OCI-LY1 (cell line): ENCODE measurements around the gene CXCL6.

ENCODE experiments used
- H2AFZ ChIP-seq: fragments of 200-600 bp; sonication (generic), shearing (Covaris generic); 2 replicates; pipeline ENCODE4 v1.6.0; 2014; ENCODE audit warnings: antibody characterized with exemption, mild to moderate bottlenecking, low read length
- H3F3A ChIP-seq: fragments of 200-600 bp; sonication (generic), shearing (Covaris generic); 2 replicates; pipeline ENCODE4 v1.6.0; 2014; ENCODE audit warnings: mild to moderate bottlenecking, antibody characterized with exemption, low read length, moderate library complexity; ENCODE audit not compliant: insufficient read depth
- H3K27ac ChIP-seq: fragments of 200-600 bp; sonication (generic); 2 replicates; pipeline ENCODE4 v1.5.1; 2014; ENCODE audit warnings: low read length, mixed run types, mild to moderate bottlenecking, low read depth; ENCODE audit not compliant: poor library complexity, severe bottlenecking
- H3K27me3 ChIP-seq: fragments of 200-600 bp; sonication (generic); 2 replicates; pipeline ENCODE4 v1.6.0; 2014; ENCODE audit warnings: antibody characterized with exemption, mild to moderate bottlenecking, low read length, moderate library complexity; ENCODE audit not compliant: insufficient read depth
- H3K36me3 ChIP-seq: fragments of 200-600 bp; sonication (generic); 2 replicates; pipeline ENCODE4 v1.6.1; 2014; ENCODE audit warnings: mild to moderate bottlenecking, antibody characterized with exemption, low read length, moderate library complexity, mixed read lengths; ENCODE audit not compliant: insufficient read depth
- H3K4me1 ChIP-seq: fragments of 200-600 bp; sonication (generic); 2 replicates; pipeline ENCODE4 v1.5.1; 2014; ENCODE audit warnings: mild to moderate bottlenecking, low read length, moderate library complexity; ENCODE audit not compliant: insufficient read depth, severe bottlenecking
- H3K4me2 ChIP-seq: fragments of 200-600 bp; sonication (generic), shearing (Covaris generic); 2 replicates; pipeline ENCODE4 v1.6.1; 2014; ENCODE audit warnings: low read length
- H3K4me3 ChIP-seq: fragments of 200-600 bp; sonication (generic); 2 replicates; pipeline ENCODE4 v1.5.1; 2014; ENCODE audit warnings: low read length, low read depth, mild to moderate bottlenecking, mixed read lengths; ENCODE audit not compliant: poor library complexity, severe bottlenecking
- H3K79me2 ChIP-seq: fragments of 200-600 bp; shearing (Covaris generic); 2 replicates; pipeline ENCODE4 v1.6.1; 2016; ENCODE audit warnings: mixed run types, low read length, mixed read lengths; ENCODE audit not compliant: insufficient read depth
- H3K9ac ChIP-seq: fragments of 200-600 bp; sonication (generic), shearing (Covaris generic); 2 replicates; pipeline ENCODE4 v1.6.1; 2014; ENCODE audit warnings: mild to moderate bottlenecking, low read length, mixed read lengths
- H3K9me2 ChIP-seq: fragments of 200-600 bp; sonication (generic), shearing (Covaris generic); 2 replicates; pipeline ENCODE4 v1.6.1; 2014; ENCODE audit warnings: low read depth, mild to moderate bottlenecking, low read length, mixed read lengths
- H3K9me3 ChIP-seq: fragments of 200-600 bp; shearing (Covaris generic); 2 replicates; pipeline ENCODE4 v1.6.1; 2014; ENCODE audit warnings: low read length, mixed read lengths
- H4K20me1 ChIP-seq: fragments of 200-600 bp; sonication (generic), shearing (Covaris generic); 2 replicates; pipeline ENCODE4 v1.6.0; 2016; ENCODE audit warnings: mild to moderate bottlenecking, low read length; ENCODE audit not compliant: insufficient read depth
- CTCF ChIP-seq: fragments of 200-600 bp; sonication (generic), shearing (Covaris generic); IDR thresholded peaks from 2 replicates; pipeline ENCODE4 v1.5.1; 2017; ENCODE audit warnings: mild to moderate bottlenecking, antibody characterized with exemption, low read length, moderate library complexity, mixed read lengths
- EZH2 ChIP-seq: fragments of 200-600 bp; sonication (generic), shearing (Covaris generic); IDR thresholded peaks from 2 replicates; pipeline ENCODE4 v1.8.0; 2017; ENCODE audit warnings: borderline replicate concordance, mixed run types, mild to moderate bottlenecking, antibody characterized with exemption, low read length, moderate library complexity, mixed read lengths

CXCL6 gene

GRCh38 chr4:73874386-73874785 is 37.9 kb downstream of the CXCL6 start:
- H2AFZ ChIP-seq, result no peak overlapping the region
- H4K20me1 ChIP-seq, result no peaks in the 10 kb centered on the region
- no peak overlapping the region for H3K9ac ChIP-seq
- H3K9me2 ChIP-seq, result no peaks in the 10 kb centered on the region
- TF ChIP-seq CTCF (no peak), EZH2 (no peak)
- H3K4me2 ChIP-seq, result no peak overlapping the region
- no peaks in the 10 kb centered on the region for H3F3A ChIP-seq
- H3K9me3 ChIP-seq, result no peaks in the 10 kb centered on the region
- H3K4me3 ChIP-seq, result no peak overlapping the region
- no peaks in the 10 kb centered on the region for H3K27me3 ChIP-seq
- no peak overlapping the region for H3K27ac ChIP-seq
- H3K79me2 ChIP-seq, result no peaks in the 10 kb centered on the region
- no peaks in the 10 kb centered on the region for H3K4me1 ChIP-seq
- no peaks in the 10 kb centered on the region for H3K36me3 ChIP-seq

GRCh38 chr4:73875401-73875800 is 38.9 kb downstream of the CXCL6 start:
- H3K9me3 ChIP-seq, result no peaks in the 10 kb centered on the region
- no peak overlapping the region for H3K4me2 ChIP-seq
- no peaks in the 10 kb centered on the region for H3K79me2 ChIP-seq
- H3K36me3 ChIP-seq, result no peaks in the 10 kb centered on the region
- H4K20me1 ChIP-seq, result no peaks in the 10 kb centered on the region
- no peak overlapping the region for H3K9ac ChIP-seq
- H3K27ac ChIP-seq, result no peak overlapping the region
- no peaks in the 10 kb centered on the region for H3K9me2 ChIP-seq
- no peaks in the 10 kb centered on the region for H3K4me1 ChIP-seq
- H2AFZ ChIP-seq, result no peak overlapping the region
- no peak overlapping the region for H3K4me3 ChIP-seq
- no peaks in the 10 kb centered on the region for H3F3A ChIP-seq
- no peaks in the 10 kb centered on the region for H3K27me3 ChIP-seq
- TF ChIP-seq CTCF (no peak), EZH2 (no peak)

- no peaks in the 10 kb centered on the region for H3K4me1 ChIP-seq
- H3K4me3 ChIP-seq, result no peak overlapping the region
- no peaks in the 10 kb centered on the region for H4K20me1 ChIP-seq
- no peak overlapping the region for H3K4me2 ChIP-seq
- H3K36me3 ChIP-seq, result no peaks in the 10 kb centered on the region
- no peaks in the 10 kb centered on the region for H3K27me3 ChIP-seq
- H3K9ac ChIP-seq, result no peak overlapping the region
- H2AFZ ChIP-seq, result no peak overlapping the region
- H3F3A ChIP-seq, result no peaks in the 10 kb centered on the region
- no peaks in the 10 kb centered on the region for H3K9me2 ChIP-seq
- no peak for TF ChIP-seq EZH2
- no peak for TF ChIP-seq CTCF
- no peaks in the 10 kb centered on the region for H3K9me3 ChIP-seq
- no peaks in the 10 kb centered on the region for H3K79me2 ChIP-seq
- no peak overlapping the region for H3K27ac ChIP-seq
Measured at GRCh38 chr4:73883306-73883705, 46.8 kb downstream of the CXCL6 start.
